Measurements from ENCODE around the gene SLC22A5. TPM values are rescaled to one million over a fixed set of nuclear protein-coding genes. Genes with fewer than 3 reads are reported as not detected.

The SLC22A5 gene
- total RNA-seq, 2 experiments from 2014 or later, result 4.0 to 4.1 TPM

DNA sequence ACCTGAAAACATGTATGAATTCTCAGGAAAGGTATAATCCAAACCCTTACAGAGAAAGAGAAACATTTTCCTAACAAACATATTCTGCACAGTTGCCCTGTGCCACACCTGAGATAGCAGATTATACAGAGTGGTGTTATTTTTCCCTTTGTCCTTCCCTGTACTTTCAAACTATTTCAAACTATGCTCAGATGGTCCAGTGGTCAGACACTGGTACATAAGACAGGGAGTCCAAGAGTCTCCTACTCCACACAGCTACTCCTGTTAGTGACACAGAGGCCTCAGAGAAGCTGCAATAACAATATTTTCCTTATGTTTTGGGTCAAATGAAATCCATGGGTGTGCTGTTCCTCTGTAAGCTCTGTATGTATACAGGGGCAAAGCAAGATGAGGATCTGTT is 30.0 kb upstream of the SLC22A5 start:
- ChIA-PET POLR2A (no interaction called here), CTCF (no interaction called here)
- ATAC-seq (no peak), DNase-seq (no peak)
- intact Hi-C loops (cut with micrococcal nuclease), result no loop called here
- peaks cover 1% of the 10 kb centered on the region for H3K36me3 Mint-ChIP-seq (ENCODE audit: low read depth)
- H3K27me3 Mint-ChIP-seq, result no peaks in the 10 kb centered on the region
- H3K27ac Mint-ChIP-seq, result no peak overlapping the region
- H3K9me3 Mint-ChIP-seq, result no peaks in the 10 kb centered on the region
- H3K4me1 Mint-ChIP-seq (ENCODE audit: low read depth), result no peaks in the 10 kb centered on the region
- no peak overlapping the region for H3K4me3 Mint-ChIP-seq
- TF ChIP-seq, protein P1, sequence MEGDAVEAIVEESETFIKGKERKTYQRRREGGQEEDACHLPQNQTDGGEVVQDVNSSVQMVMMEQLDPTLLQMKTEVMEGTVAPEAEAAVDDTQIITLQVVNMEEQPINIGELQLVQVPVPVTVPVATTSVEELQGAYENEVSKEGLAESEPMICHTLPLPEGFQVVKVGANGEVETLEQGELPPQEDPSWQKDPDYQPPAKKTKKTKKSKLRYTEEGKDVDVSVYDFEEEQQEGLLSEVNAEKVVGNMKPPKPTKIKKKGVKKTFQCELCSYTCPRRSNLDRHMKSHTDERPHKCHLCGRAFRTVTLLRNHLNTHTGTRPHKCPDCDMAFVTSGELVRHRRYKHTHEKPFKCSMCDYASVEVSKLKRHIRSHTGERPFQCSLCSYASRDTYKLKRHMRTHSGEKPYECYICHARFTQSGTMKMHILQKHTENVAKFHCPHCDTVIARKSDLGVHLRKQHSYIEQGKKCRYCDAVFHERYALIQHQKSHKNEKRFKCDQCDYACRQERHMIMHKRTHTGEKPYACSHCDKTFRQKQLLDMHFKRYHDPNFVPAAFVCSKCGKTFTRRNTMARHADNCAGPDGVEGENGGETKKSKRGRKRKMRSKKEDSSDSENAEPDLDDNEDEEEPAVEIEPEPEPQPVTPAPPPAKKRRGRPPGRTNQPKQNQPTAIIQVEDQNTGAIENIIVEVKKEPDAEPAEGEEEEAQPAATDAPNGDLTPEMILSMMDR (IDR thresholded peaks at IDR 0.05), result no peak

DNA sequence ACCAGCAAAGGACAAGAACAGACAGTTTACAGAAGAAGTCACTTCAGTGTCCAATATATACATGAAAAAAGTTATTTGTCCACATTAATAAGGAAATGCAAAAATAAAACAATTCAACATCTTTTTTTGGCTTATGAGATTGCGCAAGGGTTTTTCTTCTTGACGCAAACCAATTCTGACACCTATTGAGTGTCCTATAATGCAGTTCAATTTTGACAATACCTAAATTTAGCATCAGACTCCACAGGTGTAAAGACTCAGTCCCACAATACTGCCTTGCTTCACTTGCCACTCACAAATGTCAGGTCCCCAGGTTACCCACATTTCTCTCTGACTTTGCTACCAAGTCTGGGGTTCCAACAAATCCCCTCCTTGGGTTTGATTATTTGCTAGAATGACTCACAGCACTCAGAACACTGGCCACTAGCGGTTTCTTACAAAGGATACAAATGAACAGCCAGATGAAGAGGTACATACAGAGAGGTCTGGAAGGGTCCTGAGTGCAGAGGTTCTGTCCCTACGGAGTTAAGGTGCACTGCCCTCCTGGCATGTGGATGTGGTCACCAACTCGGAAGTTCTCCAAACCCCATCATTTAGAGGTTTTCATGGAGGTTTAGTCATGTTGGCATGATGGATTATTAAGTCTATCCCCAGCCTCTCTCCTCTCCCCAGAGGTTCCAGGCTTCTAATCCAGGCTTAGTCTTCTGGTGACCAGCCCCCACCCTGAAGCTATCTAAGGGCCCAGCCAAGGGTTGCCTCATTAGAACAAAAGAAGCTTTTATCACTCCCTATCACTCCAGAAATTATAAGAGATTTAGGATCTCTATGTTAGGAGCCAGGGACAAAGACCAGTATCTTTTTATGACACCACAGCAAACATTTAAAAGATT is 27.0 kb upstream of the SLC22A5 start:
- ChIA-PET POLR2A (no interaction called here), CTCF (interaction anchor here (0.8 kb wide), 2 partner anchors 104 to 105 kb away, joined by 3 read pairs; no protein-coding TSS in a partner anchor)
- peaks cover 4% of the 10 kb centered on the region for H3K36me3 Mint-ChIP-seq (ENCODE audit: low read depth)
- H3K27me3 Mint-ChIP-seq, result no peaks in the 10 kb centered on the region
- H3K4me3 Mint-ChIP-seq, result no peak overlapping the region
- ATAC-seq, result no peak
- intact Hi-C loops (cut with micrococcal nuclease), result no loop called here
- H3K9me3 Mint-ChIP-seq, result no peaks in the 10 kb centered on the region
- DNase-seq, result no peak
- no peak overlapping the region for H3K27ac Mint-ChIP-seq
- no peaks in the 10 kb centered on the region for H3K4me1 Mint-ChIP-seq (ENCODE audit: low read depth)
- TF ChIP-seq, protein P1 (IDR thresholded peaks at IDR 0.05), result no peak

DNA sequence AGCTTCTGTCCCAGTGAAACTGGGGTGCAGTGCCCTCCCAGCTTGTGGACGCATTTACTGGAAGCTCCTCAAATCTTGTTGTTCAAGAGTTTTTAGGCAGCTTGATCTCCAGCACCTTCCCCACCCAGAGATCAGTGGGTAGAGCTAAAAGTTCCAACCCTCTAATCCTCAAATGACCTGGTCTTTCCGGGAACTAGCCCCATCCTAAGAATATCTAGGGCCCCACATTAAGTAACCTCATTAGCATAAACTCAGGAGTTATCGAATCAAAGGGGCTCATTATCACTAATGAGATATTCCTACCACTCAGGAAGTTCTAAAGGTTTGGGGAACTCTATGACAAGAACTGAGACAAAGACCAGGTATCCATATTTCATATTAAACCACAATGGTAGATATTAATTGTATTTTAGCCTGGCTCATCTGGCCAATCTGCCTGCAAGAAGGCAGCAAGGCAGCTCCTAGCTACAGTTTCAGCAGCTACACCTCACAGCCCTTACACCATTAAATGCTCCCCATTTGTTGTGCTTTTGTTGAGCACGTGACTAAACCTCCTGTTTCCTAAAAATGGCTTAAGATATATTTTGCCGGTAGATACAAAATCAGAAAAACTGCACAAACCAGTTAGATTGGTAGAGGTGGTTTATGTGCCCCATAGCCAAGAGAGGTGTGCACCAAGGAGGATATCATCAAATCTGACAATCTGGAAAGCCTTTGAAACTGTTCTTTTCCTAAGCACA is 24.6 kb upstream of the SLC22A5 start:
- CTCF ChIA-PET, result interaction anchor here (1.1 to 1.2 kb wide), 3 partner anchors 73 to 156 kb away, joined by 3 read pairs; no protein-coding TSS in a partner anchor

GRCh38 chr5:132353486-132353995 is 16.0 kb upstream of the SLC22A5 start:
- POLR2A ChIA-PET, result no interaction called here
- peaks cover 3% of the 10 kb centered on the region for H3K36me3 Mint-ChIP-seq (ENCODE audit: low read depth)

More for the DNA sequence above, 24.6 kb upstream of the SLC22A5 start:
- Mint-ChIP-seq H3K4me3 (no peak overlapping the region), H3K27me3 (no peaks in the 10 kb centered on the region), H3K4me1 (ENCODE audit: low read depth) (no peaks in the 10 kb centered on the region), H3K27ac (no peak overlapping the region), H3K36me3 (ENCODE audit: low read depth) (peaks cover 11% of the 10 kb centered on the region), H3K9me3 (no peaks in the 10 kb centered on the region)
- no peak for ATAC-seq
- intact Hi-C loops (cut with micrococcal nuclease), result no loop called here
- POLR2A ChIA-PET, result no interaction called here
- no peak for DNase-seq
- TF ChIP-seq, protein P1 (IDR thresholded peaks at IDR 0.05), result no peak

More at GRCh38 chr5:132353486-132353995, 16.0 kb upstream of the SLC22A5 start:
- CTCF ChIA-PET, result no interaction called here
- Mint-ChIP-seq H3K27ac (no peak overlapping the region), H3K4me3 (no peak overlapping the region), H3K4me1 (ENCODE audit: low read depth) (no peaks in the 10 kb centered on the region), H3K9me3 (no peaks in the 10 kb centered on the region), H3K27me3 (no peaks in the 10 kb centered on the region)
- no peak for ATAC-seq
- intact Hi-C loops (cut with micrococcal nuclease), result no loop called here
- no peak for DNase-seq
- TF ChIP-seq, protein P1 (IDR thresholded peaks at IDR 0.05), result no peak
